Endothelial cell of umbilical vein (primary cell): ENCODE data around the gene SLC22A8.

Experiments used
- EZH2 ChIP-seq: IDR thresholded peaks from 2 replicates; pipeline ENCODE4 v1.6.1; 2012; ENCODE audit warnings: borderline replicate concordance, low read depth, mild to moderate bottlenecking, moderate library complexity, low read length, inconsistent platforms; ENCODE audit not compliant: severe bottlenecking
- TF ChIP-seq, protein P1 (sequence below), 2 donors: IDR thresholded peaks; 1 replicate in 1 of 2; 2 replicates in 1 of 2; pipeline ENCODE4 v1.5.1; 2011; ENCODE audit warnings: low read length in 2 of 2, mild to moderate bottlenecking in 2 of 2, moderate library complexity in 2 of 2, control low read depth in 1 of 2, inconsistent platforms in 1 of 2, low read depth in 1 of 2; ENCODE audit not compliant: insufficient read depth in 1 of 2; ENCODE audit errors: extremely low read depth in 1 of 2

DNA sequence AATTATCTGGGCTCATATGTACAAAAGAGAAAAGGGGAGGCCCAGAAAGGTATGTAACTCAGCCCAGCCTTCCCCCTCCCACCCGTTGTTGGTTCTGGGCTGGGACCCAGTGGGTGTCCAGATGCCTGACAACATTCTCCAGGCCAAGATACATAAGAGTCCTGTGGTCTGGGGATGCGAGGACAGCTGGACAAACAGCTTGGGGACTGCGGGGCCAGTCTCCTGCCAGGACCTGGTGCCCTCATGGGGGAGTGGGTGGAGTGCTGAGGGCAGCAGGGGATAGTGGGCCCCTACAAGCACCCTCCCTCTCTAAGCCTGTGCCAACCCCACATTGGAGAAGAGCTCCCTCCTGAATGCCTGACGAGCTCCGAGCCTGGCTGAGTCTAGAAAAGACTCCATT is 27.4 kb downstream of the SLC22A8 start:
- TF ChIP-seq, protein P1, sequence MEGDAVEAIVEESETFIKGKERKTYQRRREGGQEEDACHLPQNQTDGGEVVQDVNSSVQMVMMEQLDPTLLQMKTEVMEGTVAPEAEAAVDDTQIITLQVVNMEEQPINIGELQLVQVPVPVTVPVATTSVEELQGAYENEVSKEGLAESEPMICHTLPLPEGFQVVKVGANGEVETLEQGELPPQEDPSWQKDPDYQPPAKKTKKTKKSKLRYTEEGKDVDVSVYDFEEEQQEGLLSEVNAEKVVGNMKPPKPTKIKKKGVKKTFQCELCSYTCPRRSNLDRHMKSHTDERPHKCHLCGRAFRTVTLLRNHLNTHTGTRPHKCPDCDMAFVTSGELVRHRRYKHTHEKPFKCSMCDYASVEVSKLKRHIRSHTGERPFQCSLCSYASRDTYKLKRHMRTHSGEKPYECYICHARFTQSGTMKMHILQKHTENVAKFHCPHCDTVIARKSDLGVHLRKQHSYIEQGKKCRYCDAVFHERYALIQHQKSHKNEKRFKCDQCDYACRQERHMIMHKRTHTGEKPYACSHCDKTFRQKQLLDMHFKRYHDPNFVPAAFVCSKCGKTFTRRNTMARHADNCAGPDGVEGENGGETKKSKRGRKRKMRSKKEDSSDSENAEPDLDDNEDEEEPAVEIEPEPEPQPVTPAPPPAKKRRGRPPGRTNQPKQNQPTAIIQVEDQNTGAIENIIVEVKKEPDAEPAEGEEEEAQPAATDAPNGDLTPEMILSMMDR (IDR thresholded peaks at IDR 0.05; ENCODE audit: extremely low read depth in 1 of 2, insufficient read depth in 1 of 2, low read depth in 1 of 2, low read length in 2 of 2) = no peak
- no peak for TF ChIP-seq EZH2
